HUDEP-2 (cell line): ENCODE data around the gene HEBP1.

Experiments
- DNase-seq, 76 experiments: peaks; one replicate each; lab custom pipeline; 2025; ENCODE audit not compliant: unreplicated experiment in 76 of 76; lab: John Stamatoyannopoulos, UW

HEBP1 gene

DNA sequence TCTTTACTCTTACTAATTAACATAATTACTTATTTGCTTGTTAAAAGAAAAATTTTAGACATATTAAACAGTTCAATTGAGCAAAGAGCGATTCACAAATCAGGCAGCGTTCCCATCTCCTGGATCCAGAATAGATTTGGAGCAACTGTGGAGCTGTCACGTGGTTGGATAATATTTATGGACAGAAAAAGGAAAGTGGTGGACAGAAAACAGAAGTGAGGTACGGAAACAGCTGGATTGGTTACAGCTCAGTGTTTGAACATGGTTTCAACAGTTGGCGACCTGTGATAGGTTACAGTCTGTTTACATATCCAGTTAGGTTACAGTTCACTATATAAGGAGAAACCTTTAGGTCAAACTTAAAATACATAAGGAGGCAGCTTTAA is 24.5 kb upstream of the HEBP1 start:
- DNase-seq = no peak

DNA sequence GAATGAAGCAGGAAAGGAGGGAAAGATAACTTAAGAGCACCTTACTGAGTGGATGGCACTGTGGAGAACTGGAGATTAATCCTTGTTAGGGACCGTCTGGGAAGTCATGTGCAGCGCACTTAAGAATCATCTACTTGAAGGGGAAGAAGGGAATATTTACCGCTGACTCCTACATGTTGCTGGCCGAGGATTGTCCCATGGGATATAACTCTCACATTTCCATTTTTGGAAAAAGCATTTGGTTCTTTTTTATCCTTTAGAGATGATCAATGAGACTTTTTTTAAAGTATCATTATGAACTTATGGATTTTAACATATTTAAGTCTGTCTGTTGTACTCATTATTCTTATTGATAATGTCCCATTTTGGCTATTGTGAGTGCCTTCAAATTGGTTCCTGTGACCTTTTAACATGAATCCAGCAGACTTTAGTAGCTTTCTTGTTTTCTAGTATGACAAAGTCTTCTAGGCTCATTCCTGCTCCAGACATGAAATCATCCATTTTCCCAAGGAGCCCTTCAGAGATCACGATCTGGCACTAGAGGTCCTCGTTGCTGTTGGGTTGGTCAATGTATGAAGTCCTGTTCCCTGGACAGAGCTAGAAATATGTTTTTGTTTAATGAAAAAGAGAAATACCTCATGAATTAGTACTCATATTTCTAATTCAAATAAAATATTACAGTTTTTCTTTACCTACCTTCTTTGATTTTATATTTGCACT is 23.9 kb upstream of the HEBP1 start:
- peak in 17 of 76 experiments; percentile 5 to 39 (median 20) for DNase-seq

DNA sequence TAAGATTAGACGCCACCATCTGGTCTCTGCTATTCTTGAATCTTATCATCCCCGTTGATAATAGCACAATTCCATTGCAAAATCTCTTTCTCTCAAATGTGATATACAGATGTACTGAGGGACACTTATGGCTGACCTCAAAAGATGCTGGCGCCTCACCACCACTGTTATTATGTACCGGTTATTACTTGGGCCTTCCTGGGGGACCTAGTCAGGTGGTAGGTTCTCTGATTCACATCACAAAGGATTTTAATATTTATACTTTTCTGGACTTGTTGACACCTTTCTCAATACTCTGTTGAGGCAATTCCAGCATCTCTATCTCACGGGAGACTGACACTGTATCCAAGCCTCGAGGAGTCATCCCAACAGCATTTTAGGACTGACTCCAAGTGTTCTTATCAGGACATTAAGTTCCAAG is 22.8 kb upstream of the HEBP1 start:
- no peak for DNase-seq

DNA sequence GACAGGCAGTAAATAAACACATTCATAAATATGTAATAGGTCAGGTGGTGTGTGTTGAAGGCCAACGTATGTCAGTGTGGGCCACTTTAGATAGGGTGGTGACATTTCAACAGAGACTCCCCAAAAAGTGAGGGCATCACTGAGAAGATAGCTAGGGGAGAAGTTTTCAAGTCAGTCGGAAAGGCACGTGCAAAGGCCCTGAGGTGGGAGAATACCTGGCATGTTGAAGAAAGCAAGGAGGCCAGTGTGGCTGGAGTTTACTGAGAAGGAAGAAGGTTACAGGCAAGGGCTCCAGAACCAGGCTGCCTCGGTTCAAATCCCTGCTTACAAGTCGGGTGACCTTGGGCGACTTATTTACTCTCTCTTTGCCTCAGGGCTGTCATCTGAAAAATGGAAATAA is 11.0 kb upstream of the HEBP1 start:
- DNase-seq = no peak

DNA sequence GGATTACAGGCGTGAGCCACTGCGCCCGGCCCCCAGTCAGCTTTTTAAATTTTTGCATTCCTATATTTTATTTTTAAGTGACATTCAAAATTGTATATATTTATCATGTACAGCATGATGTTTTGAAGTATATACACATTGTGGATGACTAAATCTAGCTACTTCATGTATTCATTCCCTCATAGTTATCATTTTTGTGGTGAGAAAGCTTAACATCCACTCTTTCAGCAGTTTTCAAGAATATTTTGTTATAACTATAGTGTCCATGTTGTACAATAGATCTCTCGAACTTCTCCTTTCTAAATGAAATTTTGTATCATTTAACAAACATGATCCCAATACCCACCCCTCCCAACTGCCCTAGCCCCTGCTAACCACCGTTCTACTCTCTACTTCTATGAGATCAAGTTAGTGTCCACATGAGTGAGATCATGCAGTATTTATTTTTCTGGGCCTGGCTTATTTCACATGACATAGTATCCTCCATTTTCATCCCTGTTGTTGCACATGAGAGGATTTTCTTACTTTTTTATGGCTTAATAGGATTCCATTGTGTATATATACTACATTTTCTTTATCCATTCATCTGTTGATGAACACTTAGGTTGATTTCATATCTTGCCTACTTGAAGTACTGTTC is 8.8 kb upstream of the HEBP1 start:
- DNase-seq = no peak

DNA sequence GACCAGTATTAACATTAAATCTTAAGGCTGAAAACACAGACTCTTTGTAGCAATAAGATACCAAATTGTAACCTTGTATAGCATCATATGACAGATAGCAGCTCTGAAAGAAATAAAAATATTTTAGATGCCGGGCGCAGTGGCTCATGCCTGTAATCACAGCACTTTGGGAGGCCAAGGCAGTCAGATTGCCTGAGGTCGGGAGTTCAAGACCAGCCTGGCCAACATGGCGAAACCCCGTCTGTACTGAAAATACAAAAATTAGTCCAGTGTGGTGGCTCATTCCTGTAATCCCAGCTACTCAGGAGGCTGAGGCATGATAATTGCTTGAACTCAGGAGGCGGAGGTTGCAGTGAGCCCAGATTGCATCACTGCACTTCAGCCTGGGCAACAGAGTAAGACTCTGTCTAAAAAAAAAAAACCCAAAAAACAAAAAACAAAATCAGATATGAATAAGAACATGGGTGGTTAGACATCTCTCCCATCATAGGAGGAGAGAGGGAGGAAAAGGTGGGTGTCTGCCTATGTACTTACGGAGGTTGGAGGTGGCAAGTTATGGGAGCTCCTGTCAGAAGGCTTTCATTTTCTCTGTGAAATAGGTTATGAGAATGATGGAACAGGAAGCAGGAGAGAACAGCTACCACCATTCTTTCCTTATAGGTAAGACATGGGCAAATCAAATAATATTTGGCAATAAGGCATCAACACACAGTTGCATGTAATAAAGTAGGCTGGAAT is 7.6 kb upstream of the HEBP1 start:
- no peak for DNase-seq

DNA sequence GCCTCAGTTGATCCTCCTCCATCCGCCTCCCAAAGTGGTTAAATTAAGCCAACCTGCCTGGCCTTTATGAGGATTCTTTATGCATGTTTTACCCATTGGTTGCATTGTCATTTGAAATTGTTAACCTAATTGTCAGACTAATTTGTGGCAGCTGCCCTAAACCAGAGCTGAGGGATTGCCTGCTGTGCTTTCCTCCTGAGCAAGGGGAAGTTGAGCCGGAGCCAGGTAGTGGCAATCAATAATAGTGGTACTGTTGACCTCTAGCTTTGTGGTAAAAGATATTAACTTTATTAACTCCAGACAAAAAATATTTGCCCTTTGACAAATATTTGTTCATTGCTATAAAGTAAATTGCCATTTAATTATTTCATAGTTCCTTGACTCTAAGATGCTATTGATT is 5.6 kb upstream of the HEBP1 start:
- no peak for DNase-seq

DNA sequence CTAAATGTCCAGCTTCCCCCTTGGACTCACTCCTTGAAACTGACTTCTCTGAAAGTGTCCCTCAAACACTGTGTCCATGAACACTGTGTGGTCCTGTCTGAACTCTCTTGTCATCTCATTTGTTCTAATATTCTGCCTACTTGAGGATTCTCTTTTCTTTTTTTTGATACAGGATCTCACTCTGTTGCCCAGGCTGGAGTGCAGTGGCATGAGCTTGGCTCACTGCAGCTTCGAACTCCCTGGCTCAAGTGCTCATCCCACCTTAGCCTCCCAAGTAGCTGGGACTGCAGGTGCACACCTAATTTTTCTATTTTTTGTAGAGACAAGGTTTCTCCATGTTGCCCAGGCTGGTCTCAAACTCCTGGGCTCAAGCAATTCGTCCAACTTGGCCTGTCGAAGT is 4.9 kb upstream of the HEBP1 start:
- no peak for DNase-seq

DNA sequence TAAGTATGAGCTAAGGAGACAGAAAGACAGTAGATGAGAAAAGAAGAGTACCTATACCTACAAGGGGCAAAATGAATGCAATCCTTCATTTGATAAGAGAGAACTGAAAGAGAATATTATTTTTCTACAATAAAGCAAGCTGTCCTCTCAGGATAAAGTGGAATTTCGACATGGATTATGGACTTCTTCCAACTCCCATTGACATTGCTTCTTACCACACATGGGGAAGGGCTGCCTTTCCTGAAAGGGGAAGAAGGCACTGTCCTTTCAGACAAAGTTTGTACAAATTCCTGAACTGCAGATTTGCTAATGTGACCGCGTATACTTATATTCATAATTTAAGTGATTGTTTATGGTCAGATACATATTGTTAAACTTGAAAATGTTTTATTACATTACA is 4.3 kb upstream of the HEBP1 start:
- DNase-seq = no peak

DNA sequence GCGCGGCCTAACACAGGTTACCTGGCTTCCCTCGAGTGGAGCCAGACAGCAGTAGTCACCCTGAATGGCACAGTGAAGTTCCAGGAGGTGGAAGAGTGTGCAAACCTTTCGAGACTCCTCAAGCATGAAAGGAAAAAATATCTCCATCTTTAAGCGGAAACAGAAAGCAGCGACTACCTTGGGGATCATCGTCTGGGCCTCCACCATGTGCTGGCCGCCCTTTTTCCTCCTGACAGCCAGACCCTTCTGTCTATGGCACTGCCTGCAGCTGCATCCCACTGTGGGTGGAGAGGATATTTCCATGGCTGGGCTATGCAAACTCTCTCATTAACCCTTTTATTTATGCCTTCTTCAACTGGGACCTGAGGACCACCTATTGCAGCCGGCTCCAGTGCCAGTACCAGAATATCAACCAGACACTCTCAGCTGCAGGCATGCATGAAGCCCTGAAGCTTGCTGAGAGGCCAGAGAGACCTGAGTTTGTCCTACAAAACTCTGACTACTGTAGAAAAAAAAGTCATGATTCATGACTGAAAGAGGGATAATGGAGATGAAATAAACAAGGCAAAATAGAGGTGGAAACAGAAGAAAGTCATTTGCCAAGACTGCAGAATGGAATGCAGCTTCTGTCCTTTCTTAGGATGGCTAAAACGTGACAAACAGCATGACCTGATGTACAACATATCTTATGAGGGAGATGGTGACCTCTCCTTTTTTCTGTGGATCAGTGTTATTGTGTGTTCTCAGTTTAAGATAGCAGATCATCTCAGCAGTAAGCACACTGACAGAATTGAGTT is 2.4 kb upstream of the HEBP1 start:
- no peak for DNase-seq

DNA sequence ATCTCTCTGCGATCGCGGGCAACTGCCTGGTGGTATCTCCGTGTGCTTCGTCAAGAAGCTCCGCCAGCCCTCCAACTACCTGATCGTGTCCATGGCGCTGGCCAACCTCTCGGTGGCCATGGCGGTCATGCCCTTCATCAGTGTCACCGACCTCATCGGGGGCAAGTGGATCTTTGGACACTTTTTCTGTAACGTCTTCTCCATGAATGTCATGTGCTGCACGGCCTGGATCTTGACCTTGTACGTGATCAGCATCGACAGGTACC is 1.6 kb upstream of the HEBP1 start:
- no peak for DNase-seq

DNA sequence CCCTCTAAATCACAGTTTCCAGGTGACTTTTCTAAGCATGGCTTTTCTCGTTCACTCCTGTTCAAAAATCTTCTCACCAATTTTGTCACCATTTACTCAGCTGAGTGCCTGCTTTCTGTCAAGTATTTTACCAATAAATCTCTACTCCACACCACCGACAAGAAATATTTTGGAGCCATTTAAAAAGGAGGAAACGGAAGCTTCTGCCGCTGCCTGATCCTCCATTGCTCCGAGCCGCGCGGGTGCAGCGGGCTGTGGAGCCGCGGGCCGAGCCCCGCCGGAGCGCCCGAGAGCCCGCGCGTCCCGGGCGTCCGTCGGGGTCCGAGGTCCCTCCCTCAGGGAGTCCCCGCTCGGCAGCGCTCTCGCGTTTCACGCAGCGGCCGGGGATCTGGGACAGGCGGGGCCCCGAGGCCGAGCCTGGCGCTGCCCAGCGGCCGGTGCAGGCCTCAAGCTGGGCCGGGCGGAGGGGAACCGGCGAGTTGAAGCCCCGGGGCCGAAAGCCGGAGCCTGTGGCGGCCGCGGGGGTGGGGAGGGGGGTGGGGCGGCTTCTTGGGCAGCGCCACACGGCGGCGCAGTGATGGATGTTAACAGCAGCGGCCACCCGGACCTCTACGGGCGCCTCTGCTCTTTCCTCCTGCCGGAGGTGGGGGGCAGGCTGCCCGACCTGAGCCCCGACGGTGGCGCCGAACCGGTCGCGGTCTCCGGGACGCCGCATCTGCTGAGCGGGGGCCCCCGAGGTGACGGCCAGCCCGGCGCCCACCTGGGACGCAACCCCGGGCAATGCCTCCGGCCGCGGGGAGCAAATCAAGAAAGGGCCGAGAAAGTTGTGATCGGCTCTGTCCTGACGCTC is 1.1 kb upstream of the HEBP1 start:
- DNase-seq = peak in 17 of 76 experiments; percentile 9 to 37 (median 20)

DNA sequence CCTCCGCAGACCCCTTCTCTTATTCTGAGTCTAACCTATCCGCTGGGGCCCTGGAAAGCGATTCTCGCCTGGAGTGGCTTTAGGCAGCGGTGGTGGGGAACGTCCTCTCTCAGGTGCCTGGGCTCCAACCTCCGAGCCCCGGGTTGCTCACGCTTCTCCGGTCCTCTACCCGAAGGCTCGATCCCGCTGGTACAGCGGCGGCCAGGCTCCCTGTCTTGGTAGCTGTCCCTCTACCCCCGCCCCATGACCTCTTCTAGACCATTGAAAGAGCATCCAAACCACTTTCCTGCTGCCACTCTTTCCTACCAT is 505 bp upstream of the HEBP1 start:
- peak in 4 of 76 experiments; percentile 19 to 49 (median 30) for DNase-seq

DNA sequence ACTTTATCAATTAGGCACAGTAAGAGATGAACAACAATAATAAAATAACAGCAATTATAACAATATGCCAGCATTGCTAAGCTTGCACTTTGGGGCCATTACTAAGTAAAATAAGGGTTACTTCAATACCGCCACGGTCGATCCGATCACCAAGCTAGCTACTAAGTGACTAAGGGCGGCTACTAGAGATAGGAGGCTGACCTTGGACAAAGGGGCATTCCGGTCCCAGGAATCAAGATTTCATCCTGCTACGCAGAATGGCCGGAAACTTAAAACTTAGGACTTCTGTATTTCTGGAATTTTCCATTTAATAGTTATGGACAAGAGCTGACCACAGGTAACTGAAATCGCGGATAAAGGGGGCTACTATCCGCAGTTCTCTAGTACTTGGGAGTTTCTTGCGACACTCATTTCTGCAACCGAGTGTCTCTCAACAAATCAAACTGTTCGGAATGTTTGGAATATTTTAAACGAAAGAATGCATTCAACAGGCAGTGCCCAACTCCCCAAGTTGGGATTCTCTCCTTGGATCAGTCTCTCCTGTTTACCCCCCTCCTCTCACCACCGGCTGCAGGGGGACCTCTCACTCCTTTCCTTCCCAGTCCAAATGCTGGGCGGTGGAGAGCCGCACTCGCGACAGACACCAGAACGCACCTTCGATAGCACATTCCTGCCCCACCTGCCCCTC is 650 bp downstream of the HEBP1 start:
- peak in 5 of 76 experiments; percentile 5 to 37 (median 14) for DNase-seq

DNA sequence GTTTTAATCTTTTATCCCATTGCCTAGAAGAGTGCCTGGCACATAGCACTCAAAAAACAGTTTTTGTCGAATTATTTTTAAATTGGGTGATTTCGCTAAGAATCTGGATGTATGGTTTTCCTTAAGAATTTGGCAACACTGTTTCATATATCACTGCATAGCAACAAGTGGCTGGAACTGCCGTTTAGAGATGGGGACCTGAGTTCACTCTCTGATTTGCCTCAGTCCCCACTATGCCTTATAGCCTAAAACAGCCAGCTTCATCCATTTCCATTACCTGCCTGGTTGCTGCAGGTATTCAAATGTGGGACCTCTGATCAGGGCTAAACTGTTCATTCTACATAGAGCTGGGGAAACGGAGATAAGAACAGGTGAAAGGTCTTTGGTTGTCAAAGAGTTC is 1.8 kb downstream of the HEBP1 start:
- no peak for DNase-seq

DNA sequence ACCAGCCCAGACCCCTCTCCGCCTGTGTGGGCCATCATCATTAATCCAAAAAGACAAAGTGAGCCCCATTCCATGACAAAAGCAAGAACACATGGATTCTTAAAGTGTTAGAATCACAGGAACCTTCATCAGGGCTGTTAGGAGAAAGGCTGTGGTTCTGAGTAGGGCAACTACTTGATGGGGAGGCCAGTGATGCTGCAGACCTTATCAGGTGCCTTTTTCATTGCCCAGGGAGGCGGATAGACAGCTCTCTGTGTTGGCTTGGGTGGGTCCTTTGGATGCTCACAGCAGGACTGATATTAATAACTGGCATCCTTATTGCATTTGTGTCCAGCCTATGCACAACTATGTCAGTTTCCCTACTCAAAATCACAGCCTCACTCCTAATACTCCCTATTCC is 2.3 kb downstream of the HEBP1 start:
- DNase-seq = no peak

DNA sequence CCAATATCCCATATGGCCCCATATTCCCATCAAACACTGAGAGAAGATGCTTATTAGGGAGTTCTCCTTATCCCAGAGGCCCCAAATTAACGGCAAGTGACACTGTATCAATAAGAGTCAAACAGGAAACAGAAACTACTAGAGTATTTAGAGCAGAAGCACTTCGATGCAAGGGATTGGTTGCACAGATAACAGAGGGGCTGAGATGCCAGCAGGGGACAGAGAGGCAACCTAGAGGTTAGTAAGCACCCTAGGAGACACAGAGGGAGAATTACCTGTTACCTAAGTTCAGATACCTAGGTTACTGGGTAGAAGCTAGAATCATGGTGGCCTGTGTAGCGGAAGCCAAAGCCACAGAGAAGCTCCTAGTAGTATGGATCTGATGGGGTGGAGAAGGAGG is 2.9 kb downstream of the HEBP1 start:
- peak in 3 of 76 experiments; percentile 4 to 13 (median 8) for DNase-seq

DNA sequence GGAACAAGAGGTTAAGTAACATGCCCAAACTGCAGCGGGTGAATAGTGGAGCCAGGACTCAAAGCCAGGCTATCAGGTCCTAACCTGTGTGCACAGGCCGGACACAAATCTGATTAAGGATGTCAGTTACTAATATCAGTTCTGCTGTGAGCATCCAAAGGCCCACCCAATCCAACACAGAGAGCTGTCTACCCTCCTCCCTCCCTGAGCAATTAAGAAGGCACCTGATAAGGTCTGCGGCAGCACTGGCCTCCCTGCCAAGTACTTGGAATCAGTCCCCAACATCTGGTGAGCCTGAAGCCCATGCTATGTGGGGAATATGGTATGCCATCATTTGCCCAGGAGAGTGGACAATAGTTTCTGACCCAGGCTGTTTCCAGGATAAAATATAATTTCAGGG is 3.9 kb downstream of the HEBP1 start:
- DNase-seq = peak in 72 of 76 experiments; percentile 7 to 82 (median 44)

DNA sequence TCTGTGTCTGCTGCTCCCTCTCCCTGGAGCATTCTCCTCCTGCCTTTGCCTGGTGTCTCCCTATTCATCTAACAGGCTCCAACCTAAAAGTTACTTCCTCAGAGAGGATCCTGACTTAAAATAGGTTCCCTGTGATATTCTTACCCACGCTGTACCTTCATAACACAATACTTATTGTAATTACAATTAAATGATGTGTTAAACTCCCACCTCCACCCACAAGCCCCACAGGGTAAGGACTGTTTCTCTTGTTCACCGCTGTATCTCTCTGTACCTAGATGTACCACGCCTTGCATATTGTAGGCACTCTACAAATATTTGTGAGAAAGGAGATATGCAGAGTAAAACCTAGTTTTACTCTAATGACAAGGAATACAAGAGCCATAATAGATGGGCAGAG is 5.0 kb downstream of the HEBP1 start:
- DNase-seq = no peak

DNA sequence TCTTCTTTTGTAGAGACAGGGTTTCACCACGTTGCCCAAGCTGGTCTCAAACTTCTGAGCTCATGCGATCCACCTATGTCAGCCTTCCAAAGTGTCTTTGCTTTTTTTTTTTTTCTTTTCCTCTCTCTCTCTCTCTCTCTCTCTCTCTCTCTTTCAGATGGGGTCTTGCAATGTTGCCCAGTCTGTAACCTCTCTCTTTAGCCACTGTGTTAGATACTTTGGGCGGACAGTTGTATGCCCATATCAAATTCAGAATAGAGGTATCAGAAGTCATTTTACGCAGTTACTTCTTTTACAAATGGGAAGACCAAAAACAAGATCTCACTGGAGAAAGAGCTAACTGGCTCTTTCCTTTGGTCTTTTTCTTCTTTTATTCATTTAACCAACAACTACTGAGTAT is 6.7 kb downstream of the HEBP1 start:
- DNase-seq = no peak
